ENCODE measurements around the gene DLGAP1.

- TF ChIP-seq EZH2 (IDR thresholded peaks at IDR 0.05; ENCODE audit: borderline replicate concordance) (no peak), CTCF (IDR thresholded peaks at IDR 0.05; ENCODE audit: poor library complexity) (no peak)
Observed at GRCh38 chr18:3863593-3863992, 591.5 kb downstream of the DLGAP1 start.
